GDM1 (cell line): Measurements from ENCODE around the gene CHST10.
"Not testable (repeated sequence)": the region's sequence is repeated elsewhere in the genome, so short reads cannot be mapped to it uniquely, and the experiment has no call there.

Experiments used
- DNase-seq: peaks from one replicate; lab custom pipeline; 2025; lab: John Stamatoyannopoulos, UW

CHST10 gene

GRCh38 chr2:100392715-100393114 is 24.8 kb downstream of the CHST10 start:
- DNase-seq = no peak

DNA sequence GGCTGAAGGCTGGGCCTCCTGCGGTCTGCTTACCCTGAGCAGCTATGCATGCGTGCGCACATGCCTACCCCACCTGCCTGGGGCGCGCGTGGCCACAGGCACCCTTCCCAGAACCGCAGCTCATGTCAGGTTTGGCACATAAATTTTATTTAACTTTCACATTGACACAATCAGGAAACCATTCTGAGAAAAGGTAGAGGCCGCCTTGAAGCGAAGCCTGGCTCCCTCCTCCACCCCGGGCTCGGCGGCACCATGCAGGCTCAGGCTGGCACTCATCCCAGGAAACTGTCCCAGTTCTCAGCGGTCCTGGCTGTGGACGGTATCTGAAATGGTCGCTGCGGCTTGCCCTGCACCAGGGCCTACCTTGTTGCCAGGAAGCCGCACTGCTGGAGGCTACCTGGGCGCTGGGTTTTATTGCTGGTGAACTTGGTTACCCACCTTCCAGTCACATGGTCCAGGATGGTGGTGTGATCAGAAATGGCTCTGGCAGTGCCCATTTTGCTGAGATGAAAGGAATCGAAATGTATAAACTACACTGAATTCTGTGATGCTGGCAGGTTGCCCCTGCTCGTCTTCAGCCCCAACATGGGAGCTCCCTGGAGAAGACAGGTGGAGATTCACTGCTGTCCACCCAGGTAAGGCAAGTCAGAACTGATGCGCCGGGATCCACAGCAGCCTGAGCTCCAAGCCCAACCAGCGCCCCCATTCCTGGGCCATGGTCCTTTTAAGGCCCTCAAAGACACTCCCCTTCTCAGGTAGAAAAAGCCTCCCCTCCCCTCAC is 25.5 kb downstream of the CHST10 start:
- DNase-seq = no peak

DNA sequence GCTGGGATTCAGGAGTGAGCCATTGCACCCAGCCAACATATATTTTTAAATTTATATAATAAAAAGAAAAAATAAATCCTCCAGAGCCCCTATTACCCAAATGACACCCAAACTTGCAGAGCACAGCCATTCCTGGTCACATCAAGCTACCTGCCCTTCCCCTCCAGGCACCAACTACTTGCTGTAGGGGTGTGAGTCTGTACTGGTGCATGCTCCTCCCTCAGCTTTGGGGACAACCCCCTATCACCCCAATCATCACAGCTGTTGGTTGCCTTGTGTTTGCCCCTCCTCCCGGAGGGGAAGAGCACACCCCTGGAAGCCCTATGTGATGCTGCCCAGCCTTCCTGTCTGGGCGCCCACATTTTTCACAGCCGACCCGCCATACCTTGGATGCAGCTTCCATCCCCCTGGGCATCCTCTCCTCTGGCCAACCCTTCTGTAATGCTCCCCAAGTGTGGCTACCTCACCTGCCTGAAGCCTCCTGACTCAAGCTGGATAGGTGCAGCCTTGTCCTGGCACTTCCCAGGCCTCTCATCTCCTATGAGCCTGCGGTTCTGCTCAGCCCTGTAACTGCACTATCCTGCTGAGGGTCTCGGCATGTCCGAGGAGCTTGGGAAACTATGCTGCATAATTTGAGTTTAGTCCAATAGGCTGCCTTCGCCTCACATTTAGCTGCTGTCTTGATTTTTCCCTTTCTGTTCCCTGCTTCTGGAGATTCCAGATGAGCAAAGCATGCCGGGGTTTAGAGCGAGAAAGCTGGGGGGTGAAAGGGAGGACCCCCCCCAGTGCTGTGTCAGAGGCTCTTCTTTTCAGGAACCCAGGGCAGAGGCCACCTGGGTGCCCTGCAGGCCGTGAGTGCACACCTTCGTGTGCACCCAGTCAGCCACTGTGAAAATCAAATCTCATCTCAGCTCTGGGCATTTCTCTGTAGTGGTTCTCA is 27.2 kb downstream of the CHST10 start:
- DNase-seq = no peak

GRCh38 chr2:100388703-100389102 is 28.8 kb downstream of the CHST10 start:
- DNase-seq = no peak

DNA sequence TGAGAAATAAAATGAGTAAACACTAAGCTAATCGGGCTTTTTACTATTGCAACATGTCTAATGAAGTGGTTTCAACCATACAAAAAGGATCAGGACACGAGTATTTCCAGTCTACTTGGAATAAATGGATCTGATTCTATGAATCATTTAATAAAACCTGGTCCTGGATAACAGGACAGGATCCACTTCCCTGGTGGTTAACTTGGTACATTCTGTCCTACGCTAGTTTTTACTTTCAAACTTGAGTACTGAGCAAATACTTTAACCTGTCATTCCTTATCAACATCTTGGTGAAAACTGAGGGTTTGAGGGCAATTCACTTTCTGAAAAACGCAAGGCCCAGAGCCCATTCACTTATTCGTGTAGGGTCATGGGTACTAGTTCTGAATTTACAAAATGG is 33.5 kb downstream of the CHST10 start:
- no peak for DNase-seq

DNA sequence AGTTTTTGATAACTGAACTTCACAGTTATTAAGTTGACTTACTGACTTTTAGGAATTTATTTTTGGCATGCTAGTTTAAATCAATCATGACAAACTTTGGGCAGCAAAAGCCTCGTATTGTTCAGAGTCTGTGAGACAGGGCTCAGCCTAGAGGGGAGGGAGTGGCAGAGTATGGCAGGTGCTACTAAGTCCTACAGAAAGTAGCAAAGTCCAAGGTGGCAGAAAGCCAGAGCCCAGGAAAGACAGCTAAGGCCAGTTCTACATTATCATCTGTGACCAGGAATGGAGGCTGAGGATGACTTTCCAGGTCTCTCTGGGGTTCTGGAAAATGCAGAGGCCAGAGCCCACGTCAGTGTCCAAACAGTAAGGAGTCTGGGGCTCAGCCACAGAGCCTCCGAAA is 34.2 kb downstream of the CHST10 start:
- no peak for DNase-seq

DNA sequence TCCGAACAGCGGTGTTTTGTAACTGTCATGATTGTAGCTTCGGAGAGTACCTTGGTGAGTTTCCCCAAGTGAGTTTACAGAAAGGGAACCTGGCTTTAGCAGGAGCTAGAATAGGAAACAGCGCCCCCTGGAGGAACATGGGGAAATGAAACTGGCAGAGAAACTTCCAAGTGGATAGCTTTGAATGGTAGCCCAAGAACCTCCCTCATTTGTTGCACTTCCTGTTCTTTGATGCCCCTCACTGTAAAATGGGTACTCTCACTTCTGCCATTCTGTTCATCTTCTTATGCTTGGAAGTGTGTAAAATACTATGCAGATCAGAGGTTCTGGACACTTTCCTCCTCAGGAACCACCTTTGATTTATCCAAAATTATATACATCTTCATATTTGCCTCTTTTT is 36.2 kb downstream of the CHST10 start:
- peak; percentile 56 for DNase-seq

DNA sequence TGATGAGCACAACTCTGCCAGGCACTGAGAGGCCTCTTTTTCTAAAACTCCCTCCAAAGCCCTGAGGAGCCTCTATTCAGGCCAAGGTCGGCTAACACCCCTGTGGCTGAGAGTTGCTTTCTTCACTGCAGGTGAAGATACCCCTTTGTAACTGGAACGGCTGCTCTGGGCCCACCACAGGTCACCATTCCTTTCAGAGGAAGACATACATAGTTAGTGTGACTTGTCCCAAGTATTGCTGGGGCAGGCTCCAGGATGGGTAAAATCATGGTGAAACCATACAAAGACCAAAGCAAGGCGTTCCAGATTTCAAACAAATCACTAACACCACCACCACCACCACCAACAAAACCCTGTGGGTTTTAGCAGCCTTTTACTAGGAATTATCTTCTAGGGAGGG is 36.8 kb downstream of the CHST10 start:
- DNase-seq = no peak

DNA sequence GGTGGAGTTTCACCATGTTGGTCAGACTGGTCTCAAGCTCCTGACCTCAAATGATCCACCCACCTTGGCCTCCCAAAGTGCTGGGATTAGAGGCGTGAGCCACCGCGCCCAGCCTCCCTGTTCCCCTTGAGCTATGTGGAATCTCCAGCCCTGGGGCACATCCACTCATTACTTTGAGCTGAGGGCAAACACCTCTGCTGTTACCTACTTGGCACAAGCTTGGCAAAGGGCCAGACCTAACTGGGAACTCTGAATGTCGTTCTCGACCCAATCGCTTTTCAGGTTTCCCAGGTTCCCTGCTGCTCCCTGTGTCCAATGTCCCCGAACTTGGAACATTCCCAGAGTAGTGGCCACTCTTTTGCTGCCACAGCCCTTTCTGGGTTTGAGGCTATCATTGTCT is 40.6 kb downstream of the CHST10 start:
- no peak for DNase-seq

DNA sequence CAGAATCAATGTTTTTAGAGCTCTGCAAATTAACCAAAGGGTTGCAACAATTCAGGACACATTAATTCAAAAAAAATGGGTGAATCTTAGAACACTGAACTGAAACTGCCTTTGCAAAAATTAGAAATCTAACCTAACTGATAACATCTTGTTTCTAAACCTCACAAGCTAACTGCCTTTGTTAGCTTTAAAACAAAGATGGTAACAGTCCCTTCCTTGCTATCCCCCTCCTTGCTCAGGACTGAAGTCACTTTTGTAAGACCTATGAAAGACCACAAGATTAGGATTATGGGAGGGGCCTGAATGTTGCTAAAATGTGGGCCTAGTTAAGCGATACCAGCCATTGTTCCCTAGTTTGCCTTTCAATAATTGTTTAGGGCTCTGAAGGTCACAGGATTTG is 50.3 kb downstream of the CHST10 start:
- no peak for DNase-seq

GRCh38 chr2:100365434-100365833 is 52.0 kb downstream of the CHST10 start:
- no peak for DNase-seq

DNA sequence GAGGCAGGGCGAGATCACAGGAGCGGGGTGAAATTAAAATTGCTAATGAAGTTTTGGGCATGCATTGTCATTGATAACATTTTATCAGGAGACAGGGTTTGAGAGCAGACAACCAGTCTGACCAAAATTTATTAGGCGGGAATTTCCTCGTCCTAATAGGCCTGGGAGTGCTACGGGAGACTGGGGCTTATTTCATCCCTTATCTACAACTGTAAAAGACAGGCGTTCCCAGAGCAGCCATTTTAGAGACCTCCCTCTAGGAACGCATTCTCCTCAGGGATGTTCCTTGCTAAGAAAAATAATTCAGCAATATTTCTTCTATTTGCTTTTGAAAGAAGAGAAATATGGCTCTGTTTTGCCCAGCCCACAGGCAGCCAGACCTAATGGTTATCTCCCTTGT is 55.2 kb downstream of the CHST10 start:
- not testable (repeated sequence) for DNase-seq

DNA sequence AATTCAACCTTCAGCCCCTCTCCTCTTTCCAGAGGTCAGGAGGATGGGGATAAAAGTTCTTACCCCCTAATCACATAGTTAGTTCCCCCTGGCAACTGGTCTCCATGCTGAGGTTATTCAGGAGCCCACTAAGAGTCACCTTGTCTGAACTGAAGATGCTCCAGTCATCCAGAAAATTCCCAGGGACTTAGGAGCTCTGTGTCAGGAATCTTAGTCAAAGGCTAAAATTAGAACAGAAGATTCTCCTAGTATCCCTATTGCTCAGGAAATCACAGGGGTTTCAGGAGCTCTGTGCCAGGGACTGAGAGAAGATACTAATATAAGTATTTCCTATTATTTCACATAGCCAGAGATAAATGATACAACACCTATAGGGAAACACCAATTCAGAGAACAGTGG is 57.9 kb downstream of the CHST10 start:
- no peak for DNase-seq

- no peak for DNase-seq
Observed at GRCh38 chr2:100358554-100358953, 58.9 kb downstream of the CHST10 start.

DNA sequence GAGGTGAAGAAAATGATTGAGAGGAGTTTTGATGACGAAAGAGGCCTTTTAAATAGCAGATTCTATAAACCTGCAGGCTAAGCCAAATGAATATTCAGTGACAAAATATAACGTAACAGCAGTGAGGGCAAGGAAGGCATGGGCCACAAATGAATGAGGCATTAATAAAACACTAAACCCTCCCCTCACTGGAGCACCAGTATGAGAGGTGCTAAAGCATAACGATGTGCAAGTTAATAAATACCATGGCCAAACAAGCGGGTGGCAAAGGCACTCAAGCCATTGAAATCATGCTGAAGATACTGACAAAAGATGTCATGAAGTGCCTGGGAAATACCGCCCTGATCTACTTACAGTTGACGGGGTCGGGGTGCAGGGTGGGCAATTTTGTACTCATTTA is 64.9 kb downstream of the CHST10 start:
- DNase-seq = no peak

GRCh38 chr2:100350661-100351185 is 66.7 kb downstream of the CHST10 start:
- DNase-seq = no peak

DNA sequence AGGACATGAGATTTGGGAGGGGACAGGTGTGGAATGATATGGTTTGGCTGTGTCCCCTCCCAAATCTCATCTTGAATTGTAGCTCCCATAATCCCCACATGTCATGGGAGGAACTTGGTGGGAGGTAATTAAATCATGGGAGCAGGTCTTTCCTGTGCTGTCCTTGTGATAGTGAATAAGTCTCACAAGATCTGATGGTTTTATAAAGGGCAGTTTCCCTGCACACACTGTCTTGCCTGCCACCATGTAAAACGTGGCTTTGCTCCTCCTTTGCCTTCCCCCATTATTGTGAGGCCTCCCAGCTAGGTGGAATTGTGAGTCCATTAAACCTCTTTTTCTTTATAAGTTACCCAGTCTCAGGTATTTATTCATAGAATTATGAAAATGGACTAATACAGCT is 72.3 kb downstream of the CHST10 start:
- DNase-seq = not testable (repeated sequence)

- no peak for DNase-seq
Observed at GRCh38 chr2:100344433-100344832, 73.0 kb downstream of the CHST10 start.

GRCh38 chr2:100342466-100342865 is 75.0 kb downstream of the CHST10 start:
- DNase-seq = not testable (repeated sequence)
